Fibroblast of skin of abdomen (primary cell): ENCODE results near the gene SBF1. TPM values are rescaled to one million over a fixed set of nuclear protein-coding genes. Genes with fewer than 3 reads are reported as not detected.
"Not testable (repeated sequence)": the region's sequence is repeated elsewhere in the genome, so short reads cannot be mapped to it uniquely, and the experiment has no call there.

Experiments used
- DNase-seq: peaks from one replicate; pipeline ENCODE4 v3.0.0-alpha.2; 2013
- polyA plus RNA-seq, 2 experiments: library from polyadenylated mRNA; unstranded; fragments of 120-200 nt; gene quantifications; one replicate each; pipeline ENCODE4 v1.2.1, GENCODE V29; 2013; ENCODE audit not compliant: insufficient read length in 2 of 2

SBF1 gene, protein sequence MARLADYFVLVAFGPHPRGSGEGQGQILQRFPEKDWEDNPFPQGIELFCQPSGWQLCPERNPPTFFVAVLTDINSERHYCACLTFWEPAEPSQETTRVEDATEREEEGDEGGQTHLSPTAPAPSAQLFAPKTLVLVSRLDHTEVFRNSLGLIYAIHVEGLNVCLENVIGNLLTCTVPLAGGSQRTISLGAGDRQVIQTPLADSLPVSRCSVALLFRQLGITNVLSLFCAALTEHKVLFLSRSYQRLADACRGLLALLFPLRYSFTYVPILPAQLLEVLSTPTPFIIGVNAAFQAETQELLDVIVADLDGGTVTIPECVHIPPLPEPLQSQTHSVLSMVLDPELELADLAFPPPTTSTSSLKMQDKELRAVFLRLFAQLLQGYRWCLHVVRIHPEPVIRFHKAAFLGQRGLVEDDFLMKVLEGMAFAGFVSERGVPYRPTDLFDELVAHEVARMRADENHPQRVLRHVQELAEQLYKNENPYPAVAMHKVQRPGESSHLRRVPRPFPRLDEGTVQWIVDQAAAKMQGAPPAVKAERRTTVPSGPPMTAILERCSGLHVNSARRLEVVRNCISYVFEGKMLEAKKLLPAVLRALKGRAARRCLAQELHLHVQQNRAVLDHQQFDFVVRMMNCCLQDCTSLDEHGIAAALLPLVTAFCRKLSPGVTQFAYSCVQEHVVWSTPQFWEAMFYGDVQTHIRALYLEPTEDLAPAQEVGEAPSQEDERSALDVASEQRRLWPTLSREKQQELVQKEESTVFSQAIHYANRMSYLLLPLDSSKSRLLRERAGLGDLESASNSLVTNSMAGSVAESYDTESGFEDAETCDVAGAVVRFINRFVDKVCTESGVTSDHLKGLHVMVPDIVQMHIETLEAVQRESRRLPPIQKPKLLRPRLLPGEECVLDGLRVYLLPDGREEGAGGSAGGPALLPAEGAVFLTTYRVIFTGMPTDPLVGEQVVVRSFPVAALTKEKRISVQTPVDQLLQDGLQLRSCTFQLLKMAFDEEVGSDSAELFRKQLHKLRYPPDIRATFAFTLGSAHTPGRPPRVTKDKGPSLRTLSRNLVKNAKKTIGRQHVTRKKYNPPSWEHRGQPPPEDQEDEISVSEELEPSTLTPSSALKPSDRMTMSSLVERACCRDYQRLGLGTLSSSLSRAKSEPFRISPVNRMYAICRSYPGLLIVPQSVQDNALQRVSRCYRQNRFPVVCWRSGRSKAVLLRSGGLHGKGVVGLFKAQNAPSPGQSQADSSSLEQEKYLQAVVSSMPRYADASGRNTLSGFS (N-terminal part only)
- polyA plus RNA-seq (2013, experiment 1 of 2; ENCODE audit: insufficient read length), result 55.0 TPM
- 59.4 TPM for polyA plus RNA-seq (2013, experiment 2 of 2; ENCODE audit: insufficient read length)

DNA sequence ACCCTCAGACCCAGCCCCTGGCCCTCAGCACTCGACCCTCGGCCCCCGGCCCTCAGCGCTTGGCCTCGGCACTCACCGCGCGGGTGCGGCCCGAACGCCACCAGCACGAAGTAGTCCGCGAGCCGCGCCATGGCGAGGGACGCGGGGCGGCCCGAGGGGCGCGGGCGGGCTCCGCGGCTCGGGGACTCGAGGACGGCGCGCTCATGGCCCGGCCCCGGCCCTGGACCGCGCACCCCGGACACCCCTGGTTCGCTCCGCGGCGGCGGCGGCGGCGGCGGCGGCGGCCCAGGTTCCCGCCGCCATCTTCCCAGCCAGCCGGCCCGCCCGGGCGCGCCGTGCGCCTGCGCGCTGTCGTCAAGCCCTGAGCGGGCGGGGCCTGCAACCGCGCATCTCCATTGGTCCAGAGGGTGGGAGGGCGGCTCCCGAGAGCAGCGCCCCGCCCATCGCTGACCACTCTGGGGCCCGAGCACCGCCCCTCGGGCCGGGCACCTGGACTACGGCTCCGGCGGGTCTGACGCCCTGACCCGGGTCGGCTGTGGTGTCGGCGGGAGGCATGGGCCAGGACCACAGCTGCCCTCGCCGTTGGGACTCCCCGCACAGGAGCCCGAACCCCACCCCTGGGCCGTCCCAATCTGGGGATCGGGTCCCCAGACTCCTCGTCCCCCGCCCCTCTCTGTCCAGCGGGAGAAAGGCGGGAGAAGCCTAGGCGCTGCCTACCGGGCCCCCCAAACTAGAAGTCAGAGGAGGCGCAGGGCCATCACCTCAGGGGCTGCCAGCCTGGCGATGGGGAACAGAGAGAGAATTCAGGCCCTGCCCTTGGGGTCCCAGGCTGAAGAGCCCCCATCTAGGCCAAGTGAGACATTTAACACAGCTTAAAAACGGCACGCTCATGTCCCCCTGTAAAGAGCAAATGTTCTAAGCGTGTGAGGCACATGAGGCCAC, at the start of gene SBF1:
Gene SBF1 (minus strand): TSS at position 326 of the 942 bp plus-strand sequence. CDS start 195 bp downstream, at position 131.
- peak; percentile 85 for DNase-seq

DNA sequence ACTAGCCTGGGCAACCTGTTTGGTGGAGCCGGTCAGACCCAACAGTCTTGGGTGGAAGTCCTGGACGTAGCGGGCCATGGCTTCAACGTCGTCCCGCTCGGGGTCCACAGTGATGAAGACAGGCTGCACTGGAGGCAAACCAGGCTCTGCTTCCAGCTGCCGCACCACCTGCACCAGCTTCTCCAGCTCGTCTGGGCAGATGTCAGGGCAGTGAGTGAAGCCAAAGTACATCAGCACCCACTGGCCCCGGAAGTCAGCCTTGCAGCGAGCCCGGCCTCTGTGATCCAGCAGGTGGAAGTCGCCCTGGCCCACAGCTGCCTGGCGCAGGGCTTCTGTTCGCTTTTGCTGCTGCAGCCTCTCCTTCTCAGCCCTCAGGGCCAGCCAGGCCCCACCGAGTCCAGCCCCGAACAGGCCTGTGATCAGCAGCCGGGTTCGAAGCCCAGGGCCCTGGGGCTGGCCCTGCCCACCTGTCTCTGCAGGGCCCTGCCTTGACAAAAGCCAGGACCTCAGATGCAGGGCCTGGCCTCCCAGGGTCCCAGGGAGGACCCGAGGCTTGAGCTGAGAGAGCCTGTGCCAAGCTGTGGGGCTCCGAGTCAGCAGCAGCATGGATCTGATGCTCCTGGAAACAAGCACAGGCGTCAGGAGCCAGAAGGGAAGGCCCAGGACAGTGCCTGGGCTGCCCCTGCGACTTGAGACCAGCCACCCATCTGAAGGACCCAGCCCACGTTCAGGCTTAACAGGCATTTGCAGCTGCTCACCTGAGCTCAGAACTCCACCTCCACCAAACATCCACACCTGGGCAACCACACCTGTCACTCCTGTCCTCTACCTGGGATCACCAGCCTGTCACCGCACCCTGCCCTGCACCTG, 49.2 kb upstream of the SBF1 start:
- DNase-seq, result no peak

DNA sequence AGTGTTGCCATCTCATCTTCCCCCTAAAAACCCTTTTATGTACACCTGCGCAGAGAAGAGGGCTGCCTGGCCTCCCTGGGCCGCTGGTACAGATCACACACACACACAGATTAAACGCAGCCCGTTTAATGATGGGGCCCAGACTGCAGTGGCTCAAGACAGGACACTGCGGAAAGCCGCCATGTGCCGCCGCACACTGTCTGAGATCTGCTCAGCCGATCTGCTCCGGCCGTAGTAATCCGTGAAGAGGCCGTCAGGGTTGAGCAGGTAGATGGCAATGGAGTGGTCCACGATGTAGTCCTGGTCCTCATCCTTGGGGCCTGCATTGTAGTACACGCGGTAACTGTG, 48.6 kb upstream of the SBF1 start:
- no peak for DNase-seq

DNA sequence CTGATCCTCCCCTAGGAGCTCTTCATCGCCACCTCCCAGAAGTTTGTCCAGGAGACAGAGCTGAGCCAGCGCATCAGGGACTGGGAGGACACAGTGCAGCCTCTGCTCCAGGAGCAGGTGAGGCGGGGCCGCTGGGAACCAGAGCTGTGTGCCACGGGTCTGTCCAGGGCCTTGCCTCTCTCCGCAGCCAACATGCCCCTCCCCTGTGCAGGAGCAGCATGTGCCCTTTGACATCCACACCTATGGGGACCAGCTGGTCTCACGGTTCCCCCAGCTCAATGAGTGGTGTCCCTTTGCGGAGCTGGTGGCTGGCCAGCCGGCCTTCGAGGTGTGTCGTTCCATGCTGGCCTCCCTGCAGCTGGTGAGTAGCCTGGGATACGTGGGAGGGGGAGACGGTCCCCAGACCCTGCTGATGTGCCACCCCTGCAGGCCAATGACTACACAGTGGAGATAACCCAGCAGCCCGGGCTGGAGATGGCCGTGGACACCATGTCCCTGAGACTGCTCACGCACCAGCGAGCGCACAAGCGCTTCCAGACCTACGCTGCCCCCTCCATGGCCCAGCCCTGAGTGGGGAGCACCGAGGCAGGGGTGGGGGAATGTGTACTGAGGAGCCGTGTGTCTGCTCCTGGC, 48.1 kb upstream of the SBF1 start:
- no peak for DNase-seq

DNA sequence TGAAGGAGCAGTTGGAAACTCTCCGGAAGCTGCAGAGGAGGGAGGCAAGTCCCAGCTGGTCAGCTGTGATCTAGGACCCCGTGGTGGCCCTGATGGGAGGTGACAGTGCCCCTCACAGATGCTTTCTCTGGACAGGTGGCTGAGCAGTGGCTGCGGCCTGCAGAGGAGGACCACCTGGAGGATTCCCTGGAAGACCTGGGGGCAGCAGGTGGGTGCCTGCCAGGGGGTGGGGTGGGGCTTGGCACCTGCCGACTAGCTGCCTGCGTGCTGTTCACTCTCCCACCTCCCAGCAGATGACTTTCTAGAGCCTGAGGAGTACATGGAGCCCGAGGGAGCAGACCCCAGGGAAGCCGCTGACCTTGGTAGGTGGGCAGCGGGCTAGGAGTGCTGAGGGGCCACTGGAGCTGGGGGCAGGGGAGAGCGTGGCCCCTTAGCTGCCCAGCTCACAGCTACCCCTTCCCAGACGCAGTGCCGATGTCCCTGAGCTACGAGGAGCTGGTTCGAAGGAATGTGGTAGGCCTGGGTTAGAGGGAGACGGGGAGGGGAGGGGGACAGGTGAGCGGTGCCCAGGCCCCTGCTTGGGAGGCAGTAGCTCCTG, 47.5 kb upstream of the SBF1 start:
- DNase-seq, result no peak

DNA sequence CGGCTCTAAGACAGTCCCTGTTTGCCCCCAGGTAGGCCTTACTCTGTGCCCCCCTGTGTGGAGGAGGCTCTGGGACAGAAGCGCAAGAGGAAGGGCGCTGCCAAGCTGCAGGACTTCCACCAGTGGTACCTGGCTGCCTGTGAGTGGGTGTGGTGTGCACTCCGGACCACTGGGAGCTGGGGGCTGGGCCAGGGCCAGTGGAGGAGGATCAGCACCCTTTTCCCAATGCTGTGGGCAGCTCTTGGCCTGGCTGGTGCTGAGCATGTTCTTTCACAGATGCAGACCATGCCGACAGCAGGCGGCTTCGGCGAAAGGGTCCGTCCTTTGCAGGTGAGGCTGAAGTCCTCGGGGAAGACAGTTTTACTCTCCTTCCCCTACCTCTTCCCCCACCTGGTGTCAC, 46.9 kb upstream of the SBF1 start:
- DNase-seq, result no peak

DNA sequence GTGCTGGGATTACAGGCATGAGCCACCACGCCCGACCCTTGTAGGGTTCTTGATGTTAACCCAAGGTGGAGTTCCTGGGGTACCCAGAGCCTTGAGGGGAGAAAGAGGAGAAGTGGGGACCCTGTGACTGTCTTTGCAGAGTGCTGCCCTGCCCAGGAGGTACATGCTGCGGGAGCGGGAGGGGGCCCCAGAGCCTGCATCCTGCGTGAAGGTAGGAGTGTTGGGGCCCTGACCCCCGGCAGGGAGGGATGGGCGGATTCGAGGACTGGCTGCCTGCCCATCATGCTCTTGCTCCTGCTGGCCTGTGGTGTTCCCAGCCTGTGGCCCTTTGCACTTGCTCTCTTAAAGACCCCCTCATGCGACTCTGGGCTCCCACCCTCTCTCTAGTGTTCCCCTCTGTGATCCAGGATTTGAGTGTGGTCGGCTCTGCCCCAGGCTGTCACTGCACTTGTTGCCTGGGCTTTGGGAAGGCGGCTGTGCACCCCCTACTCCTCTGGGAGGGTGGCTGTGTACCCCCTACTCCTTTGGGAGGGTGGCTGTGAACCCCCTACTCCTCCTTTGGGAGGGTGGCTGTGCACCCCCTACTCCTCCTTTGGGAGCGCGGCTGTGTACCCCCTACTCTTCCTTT, 46.1 kb upstream of the SBF1 start:
- no peak for DNase-seq

DNA sequence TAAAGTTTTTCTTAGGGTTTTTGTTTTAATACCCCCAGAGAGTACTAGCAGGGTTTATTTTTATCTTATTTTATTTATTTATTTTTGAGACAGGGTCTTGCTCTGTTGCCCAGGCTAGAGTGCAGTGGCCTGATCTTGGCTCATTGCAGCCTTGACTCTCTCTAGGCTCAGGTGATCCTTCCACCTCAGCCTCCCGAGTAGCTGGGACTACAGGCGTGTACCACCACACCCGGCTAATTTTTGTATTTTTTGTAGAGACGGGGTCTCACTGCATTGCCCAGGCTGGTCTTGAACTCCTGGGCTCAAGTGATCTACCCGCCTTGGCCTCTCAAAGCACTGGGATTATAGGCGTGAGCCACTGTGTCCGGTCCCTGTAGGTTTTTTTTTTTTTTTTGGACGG, 45.3 kb upstream of the SBF1 start:
- not testable (repeated sequence) for DNase-seq

DNA sequence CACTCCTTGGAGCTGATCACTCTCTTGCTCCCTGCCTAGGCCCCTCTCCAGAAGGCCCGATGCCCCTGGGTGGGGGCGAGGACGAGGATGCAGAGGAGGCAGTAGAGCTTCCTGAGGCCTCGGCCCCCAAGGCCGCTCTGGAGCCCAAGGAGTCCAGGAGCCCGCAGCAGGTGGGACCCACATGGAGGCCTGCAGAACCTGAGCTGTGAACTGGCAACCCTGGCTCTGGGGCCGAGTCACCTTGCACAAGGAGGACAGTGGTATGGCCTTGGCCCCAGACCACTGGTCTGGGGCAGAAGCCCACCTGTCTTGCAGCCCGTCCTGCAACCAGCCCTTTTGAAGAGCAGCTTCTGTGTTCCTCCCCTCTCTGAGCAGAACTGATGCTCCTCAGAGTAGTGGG, 44.3 kb upstream of the SBF1 start:
- no peak for DNase-seq

DNA sequence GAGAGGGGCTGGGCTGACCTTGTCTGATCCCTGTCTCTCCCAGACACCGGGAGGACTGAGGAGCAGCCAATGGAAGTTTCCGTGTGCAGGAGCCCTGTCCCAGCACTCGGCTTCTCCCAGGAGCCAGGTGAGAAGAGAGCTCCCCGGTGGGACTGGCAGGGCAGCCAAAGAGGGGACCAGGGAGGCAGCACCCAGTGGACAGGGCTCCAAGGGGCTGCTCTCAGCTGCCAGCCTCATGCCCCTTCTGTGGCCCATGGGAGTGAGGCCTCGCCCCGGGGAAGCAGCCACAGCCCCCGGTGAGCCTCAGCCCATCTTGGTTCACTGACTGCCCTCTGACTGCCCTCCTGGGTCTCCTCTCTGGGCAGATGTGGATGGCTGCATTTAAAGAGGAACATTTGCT, 43.8 kb upstream of the SBF1 start:
- DNase-seq, result no peak

DNA sequence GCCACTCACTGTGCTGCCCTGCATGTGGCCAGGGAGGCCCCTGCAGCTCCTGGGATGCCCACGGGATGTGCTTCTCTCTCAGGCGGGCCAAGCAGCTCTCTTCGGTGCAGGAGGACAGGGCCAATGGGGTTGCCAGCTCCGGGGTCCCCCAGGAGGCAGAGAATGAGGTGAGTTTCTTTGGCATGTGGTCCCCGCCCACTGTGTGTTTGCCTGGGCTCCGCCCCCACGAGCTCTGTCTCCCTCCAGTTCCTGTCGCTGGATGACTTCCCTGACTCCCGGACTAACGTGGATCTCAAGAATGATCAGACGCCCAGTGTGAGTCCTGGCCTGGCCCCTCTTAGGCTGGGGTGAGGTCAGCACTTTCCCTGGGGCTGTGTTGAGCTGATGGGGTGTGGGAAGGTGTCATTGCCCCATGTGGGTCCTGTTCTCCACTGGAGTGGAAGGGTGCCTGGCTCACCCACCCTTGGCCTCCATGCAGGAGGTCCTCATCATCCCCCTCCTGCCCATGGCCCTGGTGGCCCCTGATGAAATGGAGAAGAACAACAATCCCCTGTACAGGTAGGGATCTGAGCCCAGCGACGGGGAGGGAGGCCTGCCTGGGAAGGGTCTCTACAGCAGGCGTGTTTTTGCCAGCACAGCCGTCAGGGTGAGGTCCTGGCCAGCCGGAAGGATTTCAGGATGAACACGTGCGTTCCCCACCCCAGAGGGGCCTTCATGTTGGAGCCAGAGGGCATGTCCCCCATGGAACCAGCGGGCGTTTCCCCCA, 42.8 kb upstream of the SBF1 start:
- DNase-seq, result no peak

DNA sequence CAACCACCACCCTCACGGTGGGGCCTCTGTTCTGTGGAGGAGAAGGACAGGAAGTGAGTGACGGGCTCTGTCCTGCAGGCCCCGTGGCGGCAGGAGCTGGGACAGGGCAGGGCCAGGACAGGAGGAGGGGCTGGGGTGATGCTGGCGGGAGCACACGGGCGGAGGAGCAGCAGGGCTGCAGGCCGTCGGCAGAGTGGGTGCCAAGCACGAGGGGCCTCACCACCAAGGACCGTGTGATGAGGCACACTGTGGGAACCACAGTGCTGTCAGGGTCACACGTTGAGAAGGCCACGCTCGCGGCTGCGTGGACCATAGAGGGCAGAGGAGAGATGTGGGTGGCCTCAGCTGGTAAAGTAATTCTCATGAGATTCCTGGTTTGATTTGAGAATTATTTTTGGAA, 42.1 kb upstream of the SBF1 start:
- DNase-seq, result no peak

DNA sequence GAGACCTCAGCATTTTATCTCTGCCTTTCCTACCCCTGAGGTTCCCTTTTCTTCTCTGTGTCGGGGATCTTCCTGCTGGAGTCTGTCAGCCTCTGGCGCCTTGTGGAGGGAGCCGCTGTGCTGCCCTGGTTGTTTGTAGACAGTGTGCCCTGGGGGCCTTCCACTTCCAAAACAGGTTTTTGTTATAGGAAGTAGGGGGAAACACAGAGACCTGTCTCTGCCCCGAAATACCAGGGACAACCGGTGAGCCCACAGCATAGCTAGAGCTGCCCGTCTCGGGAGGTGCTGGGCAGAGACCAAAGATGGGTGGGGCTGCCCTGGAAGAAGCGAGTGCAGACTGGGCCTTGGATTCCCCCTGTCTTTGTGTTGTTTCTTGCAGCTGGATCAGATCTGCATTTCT, 41.2 kb upstream of the SBF1 start:
- no peak for DNase-seq

DNA sequence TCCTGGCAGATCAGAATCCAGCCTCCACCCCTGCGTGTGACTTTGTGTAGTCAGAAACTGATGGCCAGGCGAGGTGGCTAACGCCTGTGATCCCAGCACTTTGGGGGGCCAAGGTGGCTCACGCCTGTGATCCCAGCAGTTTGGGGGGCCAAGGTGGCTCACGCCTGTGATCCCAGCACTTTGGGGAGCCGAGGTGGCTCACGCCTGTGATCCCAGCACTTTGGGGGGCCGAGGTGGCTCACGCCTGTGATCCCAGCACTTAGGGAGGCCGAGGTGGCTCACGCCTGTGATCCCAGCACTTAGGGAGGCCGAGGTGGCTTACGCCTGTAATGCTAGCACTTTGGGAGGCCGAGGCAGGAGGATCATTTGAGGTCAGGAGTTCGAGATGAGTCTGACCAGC, 38.3 kb upstream of the SBF1 start:
- DNase-seq, result no peak

DNA sequence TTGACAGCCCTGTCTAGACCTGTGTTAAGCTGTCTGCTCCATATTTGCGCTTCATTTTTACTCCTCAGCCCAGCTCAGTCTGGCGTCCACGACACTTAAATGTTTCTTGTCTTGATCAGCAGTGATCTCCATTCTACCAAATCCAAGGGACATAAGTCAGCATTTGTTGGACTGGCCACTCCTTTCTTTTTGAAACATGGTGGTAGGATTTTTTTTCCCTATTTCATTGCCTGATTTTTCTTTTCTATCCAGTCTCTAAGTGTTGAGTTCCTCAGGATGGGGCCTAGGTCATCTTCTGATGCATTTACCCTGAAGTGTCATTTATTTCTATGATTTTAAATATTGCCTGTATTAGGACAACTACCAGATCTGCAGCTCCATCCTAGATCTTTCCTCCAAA, 34.1 kb upstream of the SBF1 start:
- DNase-seq, result no peak

DNA sequence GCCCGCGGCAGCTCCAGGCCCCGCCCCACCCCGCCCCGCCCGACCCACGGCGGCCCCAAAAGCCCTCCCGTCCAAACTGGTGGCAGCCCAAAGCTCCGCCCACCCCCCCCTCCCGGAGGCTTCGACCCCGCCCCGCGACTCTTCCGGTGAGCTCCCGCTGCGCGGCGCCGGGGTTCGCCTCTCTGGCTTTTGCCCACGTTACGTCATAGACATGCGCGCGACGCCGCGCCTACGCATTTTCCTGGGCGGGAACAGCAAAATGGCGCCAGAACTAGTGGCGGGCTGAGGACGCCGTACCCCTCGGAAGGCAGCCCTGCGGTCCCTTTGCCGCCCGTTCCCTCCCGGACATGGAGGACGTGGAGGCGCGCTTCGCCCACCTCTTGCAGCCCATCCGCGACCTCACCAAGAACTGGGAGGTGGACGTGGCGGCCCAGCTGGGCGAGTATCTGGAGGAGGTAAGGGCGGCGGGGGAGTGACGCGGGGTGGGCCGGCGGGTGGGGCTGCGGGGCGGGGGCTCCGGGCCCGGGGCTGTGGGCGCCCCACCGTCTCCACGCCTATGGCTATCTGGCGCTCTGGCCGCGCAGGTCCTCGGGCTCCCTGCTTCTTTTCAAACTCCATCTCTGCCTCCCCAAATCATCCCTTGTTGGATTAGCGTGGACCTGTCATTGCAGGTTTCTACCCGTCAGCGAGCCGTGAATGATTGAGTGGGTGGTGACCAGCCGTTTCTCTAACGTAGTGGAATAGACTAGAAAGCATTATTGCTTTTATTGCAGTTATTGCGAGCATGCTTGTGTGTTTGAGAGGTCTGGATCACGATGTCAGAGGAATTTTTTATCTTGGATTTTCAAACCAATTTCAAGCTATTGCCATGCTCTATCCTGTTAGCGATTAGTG, 33.4 kb upstream of the SBF1 start, which contains the start of gene NCAPH2:
Gene NCAPH2 (plus strand): TSS at position 234 of the 894 bp plus-strand sequence. CDS start 114 bp downstream, at position 348.
- peak; percentile 97 for DNase-seq

DNA sequence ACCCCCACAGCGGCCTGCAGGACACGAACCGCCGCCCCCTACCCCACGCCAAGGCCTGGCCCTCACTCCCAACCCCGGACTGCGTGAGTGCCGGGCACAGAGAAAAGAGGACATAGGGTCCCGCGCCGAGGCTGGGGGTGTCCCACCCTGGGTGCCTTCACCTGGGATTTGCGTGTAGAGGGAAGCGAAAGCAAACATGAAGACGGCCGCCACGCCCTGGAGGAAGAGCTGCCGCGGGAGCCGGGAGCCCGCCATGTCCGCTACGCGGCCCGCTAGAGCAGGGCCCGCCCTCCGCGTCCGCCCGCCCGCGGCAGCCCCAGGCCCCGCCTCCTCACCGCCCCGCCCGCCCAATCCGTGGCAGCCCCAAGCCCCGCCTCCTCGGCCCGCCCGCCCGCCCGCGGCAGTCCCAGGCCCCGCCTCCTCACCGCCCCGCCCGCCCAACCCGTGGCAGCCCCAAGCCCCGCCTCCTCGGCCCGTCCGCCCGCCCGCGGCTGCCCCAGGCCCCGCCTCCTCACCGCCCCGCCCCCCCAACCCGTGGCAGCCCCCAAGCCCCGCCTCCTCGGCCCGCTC, 32.7 kb upstream of the SBF1 start, which contains the start of gene LMF2:
Gene LMF2 (minus strand): TSS at position 282 of the 570 bp plus-strand sequence. CDS start 27 bp downstream, at position 255.
- no peak for DNase-seq
